AG09319 (cell line): Measurements from ENCODE around the gene CREBBP.

ENCODE experiments used
- DNase-seq: peaks from one replicate; pipeline ENCODE4 v3.0.0-alpha.2; 2010; ENCODE audit warnings: low read depth; ENCODE audit errors: extremely low read depth
- TF ChIP-seq, protein P1 (sequence below): IDR thresholded peaks from 2 replicates; pipeline ENCODE4 v1.5.1; 2011; ENCODE audit warnings: low read depth, mild to moderate bottlenecking, inconsistent platforms, low read length, moderate library complexity

The CREBBP gene

DNA sequence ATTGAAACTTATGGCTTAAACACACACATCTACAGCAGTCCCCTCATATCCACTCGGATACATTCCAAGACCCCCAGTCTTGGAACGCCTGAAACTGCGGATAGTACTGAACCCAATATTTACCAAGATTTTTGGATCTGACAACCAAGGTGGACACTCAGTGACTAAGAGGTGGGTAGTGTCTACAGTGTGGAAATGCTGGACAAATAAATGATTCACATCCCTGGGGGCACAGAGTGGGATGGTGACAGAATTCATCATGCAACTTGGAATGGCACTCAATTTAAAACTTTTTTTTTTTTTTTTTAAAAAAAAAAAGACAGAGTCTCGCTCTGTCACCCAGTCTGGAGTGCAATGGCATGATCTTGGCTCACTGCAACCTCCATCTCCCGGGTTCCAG, 109.0 kb downstream of the CREBBP start:
- DNase-seq: no peak
- TF ChIP-seq, protein P1, sequence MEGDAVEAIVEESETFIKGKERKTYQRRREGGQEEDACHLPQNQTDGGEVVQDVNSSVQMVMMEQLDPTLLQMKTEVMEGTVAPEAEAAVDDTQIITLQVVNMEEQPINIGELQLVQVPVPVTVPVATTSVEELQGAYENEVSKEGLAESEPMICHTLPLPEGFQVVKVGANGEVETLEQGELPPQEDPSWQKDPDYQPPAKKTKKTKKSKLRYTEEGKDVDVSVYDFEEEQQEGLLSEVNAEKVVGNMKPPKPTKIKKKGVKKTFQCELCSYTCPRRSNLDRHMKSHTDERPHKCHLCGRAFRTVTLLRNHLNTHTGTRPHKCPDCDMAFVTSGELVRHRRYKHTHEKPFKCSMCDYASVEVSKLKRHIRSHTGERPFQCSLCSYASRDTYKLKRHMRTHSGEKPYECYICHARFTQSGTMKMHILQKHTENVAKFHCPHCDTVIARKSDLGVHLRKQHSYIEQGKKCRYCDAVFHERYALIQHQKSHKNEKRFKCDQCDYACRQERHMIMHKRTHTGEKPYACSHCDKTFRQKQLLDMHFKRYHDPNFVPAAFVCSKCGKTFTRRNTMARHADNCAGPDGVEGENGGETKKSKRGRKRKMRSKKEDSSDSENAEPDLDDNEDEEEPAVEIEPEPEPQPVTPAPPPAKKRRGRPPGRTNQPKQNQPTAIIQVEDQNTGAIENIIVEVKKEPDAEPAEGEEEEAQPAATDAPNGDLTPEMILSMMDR: no peak

DNA sequence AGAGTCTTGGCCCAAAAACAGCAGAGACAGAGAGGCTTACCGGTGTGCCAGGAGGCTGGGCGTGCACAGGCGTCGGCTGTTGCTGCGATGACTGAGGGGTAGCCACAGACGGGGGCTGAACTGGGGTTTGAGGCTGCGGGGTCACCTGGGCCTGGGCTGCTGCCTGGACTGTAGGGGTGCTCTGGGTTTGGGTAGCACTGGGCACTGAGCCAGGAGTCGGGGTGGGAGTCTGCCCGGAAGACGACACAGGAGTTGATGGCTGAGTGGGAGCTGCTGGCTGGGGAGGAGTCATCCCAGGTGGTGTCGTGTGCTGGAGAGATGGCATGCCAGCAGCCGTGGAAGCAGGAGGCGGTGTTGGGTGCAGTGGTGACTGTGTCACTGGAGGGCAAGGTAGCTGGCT, 110.0 kb downstream of the CREBBP start:
- no peak for DNase-seq
- TF ChIP-seq, protein P1: no peak

DNA sequence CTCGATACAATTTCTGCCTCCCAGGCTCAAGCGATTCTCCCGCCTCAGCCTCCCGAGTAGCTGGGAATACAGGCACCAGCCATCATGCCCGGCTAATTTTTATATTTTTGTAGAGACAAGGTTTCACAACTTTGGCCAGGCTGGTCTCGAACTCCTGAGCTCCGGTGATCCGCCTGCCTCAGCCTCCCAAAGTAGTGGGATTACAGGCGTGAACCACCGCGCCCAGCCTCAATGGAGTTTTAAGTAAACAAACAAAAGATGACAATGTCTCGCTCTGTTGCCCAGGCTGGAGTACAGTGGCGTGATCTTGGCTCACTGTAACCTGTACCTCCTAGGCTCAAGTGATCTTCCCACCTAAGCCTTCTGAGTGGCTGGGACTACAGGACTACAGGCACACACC, 110.6 kb downstream of the CREBBP start:
- TF ChIP-seq, protein P1: no peak
- no peak for DNase-seq

DNA sequence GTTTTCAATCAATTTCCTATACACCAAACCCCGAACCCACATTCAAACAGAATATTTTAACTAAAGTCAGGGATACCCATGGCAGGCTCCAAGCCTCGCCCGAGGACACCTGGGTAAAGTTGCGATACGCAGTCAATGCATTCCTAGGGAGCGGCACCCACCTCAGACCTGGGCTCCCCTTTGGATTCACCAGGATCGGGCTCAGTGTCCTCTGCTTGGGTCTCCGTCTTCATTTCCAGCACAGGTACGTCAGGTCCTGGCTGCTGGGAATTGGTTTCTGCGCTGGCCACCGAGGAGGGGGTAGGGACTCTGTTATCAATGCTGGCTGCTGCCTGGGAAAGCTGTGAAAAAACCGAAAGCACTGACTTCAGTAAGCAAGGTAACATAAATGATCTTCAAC, 111.5 kb downstream of the CREBBP start:
- no peak for DNase-seq
- TF ChIP-seq, protein P1: no peak

DNA sequence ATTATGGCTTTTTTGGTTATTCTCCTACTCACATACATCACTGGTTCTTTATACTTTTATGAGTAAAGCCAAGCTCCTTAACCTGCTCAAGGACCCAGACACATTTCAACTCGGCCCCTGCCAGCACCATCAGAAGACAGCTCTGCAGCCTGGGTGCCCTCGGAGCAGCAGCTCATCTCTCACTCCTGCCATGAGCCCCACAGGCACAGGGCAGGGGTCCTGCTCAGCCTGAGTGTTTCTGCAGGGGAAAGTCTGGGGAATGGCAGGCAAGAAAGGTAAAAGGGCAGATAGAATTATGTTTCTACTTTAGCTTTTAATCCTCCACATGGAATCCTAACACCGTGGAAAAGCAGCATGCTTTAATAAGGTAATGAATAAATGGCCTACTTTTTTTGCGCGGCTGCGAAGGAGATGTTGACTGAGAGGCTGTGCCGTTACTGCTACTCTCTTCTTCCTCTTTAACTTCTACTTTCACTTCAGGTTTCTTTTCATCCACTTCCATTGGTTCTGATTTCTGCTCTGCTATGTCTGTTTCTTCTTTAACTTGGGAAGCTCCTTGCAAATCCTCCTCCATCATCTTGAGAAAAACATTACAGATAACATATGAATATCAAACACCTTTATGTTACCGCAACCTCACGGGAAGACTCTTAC, 113.1 kb downstream of the CREBBP start:
- DNase-seq: no peak
- TF ChIP-seq, protein P1: no peak

DNA sequence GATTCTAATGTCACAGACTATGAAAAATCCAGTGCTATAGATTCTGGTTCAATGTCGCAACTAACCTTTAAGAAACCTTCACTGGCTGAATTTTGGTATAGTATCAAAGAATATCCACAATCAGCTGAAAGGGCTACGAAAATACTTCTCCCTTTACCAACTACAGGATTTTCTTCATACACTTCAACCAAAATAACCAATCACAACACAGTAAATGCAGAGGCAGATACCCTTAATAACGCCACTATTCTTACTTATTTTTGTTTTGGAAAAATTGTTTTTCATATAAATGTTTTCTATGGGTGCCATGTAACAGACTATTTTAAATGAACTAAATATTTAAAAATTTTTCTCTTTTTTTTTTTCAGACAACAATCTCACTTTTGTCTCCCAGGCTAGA, 114.3 kb downstream of the CREBBP start:
- no peak for DNase-seq
- TF ChIP-seq, protein P1: no peak

DNA sequence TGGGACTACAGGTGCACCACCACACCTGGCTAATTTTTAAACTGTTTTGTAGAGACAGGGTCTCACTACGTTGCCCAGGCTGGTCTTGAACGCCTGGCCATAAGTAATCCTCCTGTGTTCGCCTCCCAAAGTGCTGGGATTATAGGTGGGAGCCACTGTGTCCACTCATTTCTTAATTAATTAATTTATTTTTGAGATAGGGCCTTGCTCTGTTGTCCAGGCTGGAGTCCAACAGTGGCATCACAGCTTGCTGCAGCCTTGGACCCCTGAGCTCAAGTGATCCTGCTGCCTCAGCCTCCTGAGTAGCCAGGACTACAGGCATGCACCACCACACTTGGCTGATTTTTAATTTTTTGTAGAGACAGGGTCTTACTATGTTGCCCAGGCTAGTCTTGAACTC, 116.1 kb downstream of the CREBBP start:
- TF ChIP-seq, protein P1: no peak
- no peak for DNase-seq
